Activated effector memory CD4-positive, alpha-beta T cell treated with anti-CD3 and anti-CD28 coated beads, Interleukin-2, amount 50 U/mL, for 16 hours (primary cell): ENCODE data around the gene COL25A1.

Source experiments
- DNase-seq: peaks from one replicate; pipeline ENCODE4 v3.0.0-alpha.2; 2020

The COL25A1 gene

DNA sequence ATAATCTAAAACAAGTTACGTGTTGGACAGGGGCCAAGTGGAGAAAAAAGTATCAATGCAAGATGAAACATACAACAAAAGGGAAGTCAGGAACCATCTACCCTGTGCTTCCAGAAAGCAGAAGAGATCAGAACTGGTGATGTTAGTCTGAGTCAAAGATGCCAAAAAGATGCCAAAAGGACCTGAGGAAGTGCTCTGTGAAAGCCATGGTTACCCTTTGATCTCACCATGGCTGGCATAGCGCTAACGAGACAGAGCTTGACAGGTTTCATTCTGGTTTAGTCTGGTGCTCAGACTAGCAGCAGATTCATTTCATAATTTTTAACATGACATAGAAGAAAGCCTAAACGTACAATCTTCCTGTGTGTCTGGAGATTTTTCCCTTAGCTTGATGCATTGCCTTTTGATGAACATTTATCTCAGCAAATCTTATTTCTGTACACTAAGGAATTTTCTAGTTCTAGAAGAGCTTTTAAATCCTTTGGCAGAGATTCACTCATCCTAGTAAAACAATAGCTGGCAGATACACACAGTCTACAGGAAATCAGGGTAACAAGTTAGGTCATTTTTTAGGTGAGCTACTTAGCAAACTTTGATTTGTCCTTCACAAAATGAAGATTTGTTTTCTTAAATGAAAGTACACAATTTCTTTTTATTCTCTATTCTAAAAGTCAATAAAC is 87.7 kb downstream of the COL25A1 start:
- DNase-seq: no peak

- no peak for DNase-seq
These were observed 89.4 kb downstream of the COL25A1 start for GRCh38 chr4:109213056-109213455.

GRCh38 chr4:109211671-109212070 is 90.8 kb downstream of the COL25A1 start:
- no peak for DNase-seq

- DNase-seq: no peak
These were observed 92.8 kb downstream of the COL25A1 start for GRCh38 chr4:109209647-109210046.

DNA sequence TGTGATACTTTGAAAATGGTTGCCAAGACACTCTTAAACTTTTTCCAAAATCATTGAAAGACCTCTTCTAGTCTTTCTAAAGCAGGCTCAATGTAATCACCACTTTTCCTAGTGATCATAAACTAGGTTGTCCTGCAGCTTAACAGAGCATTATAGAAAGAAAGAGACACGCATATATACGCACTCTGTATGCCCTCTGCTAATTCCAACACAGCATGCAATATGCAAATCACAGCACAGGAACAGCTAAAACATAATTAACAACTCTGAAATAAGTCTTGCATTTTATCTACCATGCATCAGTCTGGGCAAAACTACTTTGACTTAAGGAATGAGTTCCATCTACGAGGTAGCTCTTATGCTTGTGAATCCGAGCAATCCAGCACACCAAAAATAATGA is 94.6 kb downstream of the COL25A1 start:
- DNase-seq: no peak

DNA sequence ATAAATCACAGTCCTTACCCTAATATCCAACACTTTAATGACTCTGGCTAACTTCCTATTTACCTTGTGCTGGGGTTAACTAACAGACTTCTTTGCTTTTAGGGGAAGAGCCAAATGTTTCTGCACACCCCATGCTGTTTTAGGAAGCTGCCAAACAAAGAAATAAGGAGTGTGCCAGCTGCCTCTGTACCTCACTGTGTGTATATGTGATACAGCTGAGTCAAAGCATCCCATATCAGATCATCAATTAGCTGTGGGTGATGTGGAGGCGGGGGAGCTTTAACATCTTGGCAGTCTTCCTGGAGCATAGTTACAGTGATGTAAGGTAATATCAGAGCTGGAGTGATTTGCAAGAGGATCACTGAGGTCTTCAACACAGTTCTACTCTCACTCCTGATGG is 95.4 kb downstream of the COL25A1 start:
- DNase-seq: no peak

- no peak for DNase-seq
These were observed 95.8 kb downstream of the COL25A1 start for GRCh38 chr4:109206620-109207019.

DNA sequence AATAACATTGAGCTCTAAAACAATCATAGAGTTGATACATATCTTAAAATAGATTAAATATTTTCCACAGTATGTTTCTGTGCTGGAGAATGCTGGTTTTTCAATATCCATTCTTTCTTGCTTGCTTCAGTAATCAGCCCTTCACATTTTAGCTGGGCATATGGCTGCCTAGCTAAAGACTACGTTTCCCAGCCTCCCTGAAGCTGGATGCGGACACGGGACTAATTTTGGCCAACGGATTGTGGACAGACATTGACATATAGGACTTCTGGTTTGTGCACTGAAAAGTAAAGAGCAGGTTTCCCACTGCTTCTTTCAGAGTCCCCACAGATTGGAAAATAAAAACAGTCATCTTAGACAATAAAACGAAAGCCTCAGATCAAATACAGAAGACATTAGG is 97.3 kb downstream of the COL25A1 start:
- no peak for DNase-seq

GRCh38 chr4:109199585-109199984 is 102.9 kb downstream of the COL25A1 start:
- no peak for DNase-seq

DNA sequence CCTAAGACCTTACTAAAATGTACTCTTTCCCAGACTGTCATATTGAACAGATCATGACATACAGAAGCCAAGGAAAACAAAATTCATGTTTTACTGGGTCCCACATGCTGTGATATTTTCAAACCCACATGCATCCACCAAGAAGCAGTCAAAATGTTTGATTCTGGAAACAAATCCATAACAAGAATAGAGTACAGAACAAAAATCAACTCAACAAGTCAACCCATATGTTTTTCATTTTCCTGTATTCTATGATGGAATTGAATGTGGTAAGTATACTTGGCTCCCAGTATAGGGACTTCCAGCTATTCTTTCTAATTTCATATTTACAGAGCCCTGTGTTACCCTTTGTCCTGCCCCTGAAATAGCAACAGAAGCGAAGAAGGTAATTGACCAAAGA is 106.8 kb downstream of the COL25A1 start:
- DNase-seq: no peak

DNA sequence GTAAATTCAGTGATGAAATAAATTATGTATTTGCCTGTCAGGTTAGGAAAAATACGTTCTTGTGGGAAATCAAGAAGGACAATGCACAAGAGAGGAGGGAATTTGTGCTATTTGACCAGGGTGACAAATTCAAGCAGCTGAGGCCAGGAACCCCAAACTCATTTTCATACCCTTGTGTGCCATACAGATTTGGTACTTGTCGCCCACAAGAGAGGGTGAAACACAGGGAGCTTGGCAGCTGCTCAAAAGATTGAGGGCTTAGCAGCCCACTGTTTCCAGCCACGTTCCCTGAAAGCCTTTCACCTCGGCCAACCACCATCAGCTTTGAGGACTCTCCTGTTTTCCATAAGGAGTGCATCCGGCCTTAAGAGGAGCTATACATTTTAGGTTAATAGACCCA is 111.2 kb downstream of the COL25A1 start:
- no peak for DNase-seq

DNA sequence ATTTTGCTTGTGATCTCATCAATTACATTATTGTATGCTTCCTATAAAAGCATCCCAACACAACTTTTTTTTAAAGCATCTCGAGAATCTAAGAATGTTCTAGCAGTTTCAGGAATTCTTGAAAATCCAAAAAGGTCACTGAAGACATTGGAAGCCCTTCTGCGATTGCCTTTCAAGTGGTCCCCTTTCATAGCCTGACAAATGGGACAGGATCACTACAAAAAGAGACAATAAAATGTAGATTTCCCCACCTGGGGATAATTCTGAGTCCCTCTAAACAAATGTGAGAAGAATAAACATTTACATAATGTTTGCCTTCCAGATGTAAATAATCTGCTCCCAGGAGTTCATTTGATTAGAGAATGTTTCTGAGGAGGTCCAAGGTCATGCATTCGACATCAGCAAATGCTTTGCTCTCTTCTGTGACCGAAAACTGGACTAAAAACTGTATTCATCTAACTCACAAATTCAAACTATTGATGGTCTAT is 116.0 kb downstream of the COL25A1 start:
- no peak for DNase-seq

DNA sequence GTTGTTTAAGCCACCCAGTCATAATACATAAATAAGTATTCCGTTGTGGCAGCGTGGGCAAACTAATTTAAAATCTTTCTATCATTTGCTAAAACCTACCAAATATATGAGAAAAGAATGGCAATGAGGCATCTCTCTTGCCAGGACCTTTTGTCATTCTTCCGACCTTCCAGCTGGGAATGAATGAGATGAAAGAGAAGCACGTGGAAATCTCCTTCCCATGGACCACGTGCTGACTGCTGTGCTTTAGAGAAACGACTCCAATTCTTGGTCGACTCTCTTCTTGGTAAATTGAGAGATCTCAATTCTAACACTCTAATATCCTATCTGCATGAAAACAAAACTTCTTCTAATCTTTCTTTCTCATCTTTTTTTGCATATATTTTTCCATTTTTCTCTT is 116.5 kb downstream of the COL25A1 start:
- no peak for DNase-seq

DNA sequence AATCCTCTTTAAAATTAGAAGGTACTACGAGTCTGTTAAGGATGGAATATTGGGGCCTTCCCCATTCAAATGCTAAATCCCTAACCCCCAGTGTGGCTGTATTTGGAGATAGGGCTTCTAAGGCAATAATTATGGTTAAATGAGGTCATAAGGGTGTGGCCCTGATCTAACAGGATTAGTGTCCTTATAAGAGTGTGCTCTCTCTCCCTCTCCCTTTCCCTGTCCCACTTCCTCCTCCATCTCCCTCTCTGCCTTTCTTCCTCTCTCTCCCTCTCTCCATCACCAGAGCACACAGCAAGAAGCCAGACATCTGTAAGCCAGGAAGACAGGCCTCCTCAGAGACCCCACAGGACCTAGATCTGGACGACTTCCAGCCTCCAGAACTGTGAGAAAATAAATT is 116.9 kb downstream of the COL25A1 start:
- DNase-seq: no peak

- no peak for DNase-seq
These were observed 117.9 kb downstream of the COL25A1 start for GRCh38 chr4:109184491-109184961.

DNA sequence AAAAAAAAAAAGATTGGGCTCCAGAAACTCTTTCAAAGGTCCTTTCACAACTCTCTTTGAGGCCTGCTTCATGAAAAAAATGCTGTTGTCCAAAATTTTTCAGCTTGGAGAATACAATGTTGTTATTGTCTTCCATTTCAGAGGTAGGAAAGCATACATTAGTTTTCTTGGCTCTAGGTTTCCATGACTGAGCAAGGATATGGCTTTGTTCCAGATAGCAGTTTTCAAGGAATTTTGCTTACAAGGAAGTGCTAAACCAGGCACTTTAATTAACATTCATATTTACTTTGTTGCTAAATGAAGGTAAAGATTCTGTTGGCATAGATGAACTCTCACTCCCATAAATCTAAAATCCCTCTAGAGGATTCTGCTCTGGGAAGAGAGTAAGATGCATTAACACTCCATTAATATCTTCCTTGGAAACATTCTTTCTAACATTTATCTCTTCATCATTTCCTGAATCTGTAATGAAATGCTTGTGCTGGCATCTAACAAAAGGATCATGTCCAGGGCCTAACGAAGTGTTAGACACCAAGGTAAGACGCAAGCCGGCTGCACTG is 118.4 kb downstream of the COL25A1 start:
- DNase-seq: no peak

GRCh38 chr4:109182696-109183095 is 119.8 kb downstream of the COL25A1 start:
- DNase-seq: no peak

DNA sequence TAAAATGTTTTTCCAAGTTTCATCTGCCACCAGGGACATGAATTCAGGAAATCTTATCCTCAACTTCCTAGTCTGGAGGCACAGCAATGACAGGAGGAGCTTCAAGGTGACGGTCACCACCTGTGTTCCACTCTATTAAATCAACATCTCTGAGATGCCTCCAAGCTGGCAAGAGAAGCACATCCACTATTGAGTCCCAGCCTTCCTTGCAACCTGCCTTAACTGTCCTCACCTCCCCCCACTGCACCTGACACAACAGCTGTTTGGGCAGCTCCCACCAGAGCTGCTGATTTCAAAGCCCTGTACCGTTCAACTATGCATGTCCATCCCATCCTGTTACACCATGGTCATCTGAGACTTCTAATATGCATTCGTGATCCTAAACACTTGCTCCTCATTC is 123.4 kb downstream of the COL25A1 start:
- DNase-seq: no peak

DNA sequence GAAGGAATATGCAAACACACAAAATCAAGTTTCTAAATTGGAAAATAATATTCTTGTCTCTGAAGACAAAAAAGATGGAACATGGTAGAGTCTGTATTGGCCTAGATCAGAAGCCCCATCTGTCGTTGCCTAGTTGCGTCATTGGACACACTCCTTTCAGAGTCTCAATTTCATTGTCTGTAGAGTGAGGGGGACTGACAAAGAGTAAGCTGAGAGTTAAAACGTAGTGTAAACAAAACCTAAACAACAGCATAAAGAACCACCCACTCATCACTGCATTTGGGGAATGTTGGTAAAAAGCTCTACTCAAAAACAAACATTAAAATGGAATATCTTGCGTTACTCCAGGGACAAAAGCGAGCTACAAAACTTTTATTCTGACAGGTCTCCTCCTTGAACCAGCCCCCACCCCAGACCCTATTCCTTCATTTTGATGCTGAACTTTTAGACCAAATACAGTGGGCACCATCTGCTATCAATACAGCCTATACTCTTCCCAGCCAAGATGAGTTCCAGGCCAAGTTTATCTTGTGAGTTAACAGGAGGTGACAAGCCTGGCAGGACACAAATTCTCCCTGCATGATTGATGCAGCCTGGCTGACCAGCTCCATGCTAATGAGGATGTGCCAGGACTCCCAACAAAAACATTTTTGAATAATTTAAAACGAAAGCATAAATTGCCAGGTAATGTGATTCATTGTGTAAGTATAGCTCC is 125.2 kb downstream of the COL25A1 start:
- DNase-seq: no peak

DNA sequence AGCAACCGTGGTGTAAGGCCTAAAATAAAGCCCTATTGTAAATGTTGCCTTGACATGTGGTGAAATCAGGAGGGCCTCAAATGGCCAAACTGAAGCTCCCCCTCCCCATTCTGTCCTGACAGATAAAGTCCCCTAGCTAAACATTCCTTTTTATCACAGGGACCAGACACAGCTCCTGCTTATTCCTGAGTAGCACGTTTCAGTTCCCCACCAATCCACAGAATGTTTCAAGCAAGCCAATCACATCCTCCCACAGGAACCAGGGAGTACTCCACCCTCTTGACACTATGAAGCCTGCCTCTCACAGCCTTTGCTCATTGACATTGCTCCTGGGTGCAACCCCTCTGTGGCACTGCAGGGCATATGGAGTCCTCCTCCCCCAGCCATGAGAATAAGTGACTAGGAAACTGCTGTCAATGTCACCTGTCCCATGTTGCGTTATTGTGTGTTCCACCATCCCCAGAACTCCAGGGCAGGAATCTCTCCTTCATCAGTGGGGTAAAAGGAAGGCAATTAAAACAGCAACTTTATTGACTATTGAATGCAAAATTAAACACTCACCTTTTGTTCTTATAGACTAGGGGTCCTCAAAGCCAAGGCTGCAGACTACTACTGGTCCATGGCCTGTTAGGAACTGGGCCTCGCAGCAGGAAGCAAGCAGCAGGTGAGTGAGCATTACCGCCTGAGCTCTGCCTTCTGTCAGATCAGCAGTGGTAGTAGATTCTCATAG is 128.1 kb downstream of the COL25A1 start:
- DNase-seq: no peak

GRCh38 chr4:109172301-109172700 is 130.2 kb downstream of the COL25A1 start:
- no peak for DNase-seq

DNA sequence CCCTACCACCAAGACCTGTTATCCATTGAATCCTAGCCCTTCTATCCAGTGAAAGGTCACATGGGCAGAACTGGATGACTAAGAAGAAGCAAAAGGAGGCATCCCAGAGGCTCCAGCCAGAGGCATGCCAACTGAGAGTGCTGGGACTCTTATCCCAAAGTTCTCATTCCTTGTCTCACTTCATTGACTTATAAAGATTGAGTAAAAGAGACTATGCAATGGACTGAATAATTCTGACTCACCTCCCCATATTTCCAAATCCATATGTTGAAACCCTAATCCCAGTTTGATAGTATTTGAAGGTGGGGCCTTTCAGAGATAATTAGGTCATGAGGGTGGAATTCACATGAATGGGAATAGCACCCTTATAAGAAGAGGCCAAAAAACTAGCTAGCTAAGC is 131.4 kb downstream of the COL25A1 start:
- DNase-seq: no peak

DNA sequence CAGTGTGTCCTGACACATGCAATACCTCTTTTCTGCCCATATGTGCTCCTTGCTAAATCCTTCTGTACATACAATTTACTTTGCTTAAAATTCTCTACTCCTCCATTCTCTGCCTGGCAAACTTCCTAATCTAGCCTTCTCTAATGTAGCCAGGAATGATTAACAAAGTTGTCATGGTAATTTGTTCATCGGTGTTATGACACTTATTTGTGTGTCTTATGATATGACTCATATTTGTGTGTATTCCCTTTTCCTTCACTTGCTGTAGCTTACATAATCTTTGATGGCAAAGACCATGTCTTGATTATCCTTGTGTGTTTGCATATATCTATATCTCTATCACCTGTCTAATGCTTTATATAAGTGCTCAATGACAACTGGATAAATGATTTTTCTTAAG is 133.3 kb downstream of the COL25A1 start:
- DNase-seq: no peak

- no peak for DNase-seq
These were observed 135.9 kb downstream of the COL25A1 start for GRCh38 chr4:109166586-109166985.
